Measurements from ENCODE around the gene MXRA7.

The MXRA7 gene

GRCh38 chr17:76645481-76645880, 65.3 kb downstream of the MXRA7 start:
- TF ChIP-seq, protein P1, sequence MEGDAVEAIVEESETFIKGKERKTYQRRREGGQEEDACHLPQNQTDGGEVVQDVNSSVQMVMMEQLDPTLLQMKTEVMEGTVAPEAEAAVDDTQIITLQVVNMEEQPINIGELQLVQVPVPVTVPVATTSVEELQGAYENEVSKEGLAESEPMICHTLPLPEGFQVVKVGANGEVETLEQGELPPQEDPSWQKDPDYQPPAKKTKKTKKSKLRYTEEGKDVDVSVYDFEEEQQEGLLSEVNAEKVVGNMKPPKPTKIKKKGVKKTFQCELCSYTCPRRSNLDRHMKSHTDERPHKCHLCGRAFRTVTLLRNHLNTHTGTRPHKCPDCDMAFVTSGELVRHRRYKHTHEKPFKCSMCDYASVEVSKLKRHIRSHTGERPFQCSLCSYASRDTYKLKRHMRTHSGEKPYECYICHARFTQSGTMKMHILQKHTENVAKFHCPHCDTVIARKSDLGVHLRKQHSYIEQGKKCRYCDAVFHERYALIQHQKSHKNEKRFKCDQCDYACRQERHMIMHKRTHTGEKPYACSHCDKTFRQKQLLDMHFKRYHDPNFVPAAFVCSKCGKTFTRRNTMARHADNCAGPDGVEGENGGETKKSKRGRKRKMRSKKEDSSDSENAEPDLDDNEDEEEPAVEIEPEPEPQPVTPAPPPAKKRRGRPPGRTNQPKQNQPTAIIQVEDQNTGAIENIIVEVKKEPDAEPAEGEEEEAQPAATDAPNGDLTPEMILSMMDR (conservative IDR thresholded peaks at IDR 0.05; ENCODE audit: low read depth, low read length) = no peak
- no peak for DNase-seq (ENCODE audit: low read depth)
- no peak overlapping the region for H3K4me3 ChIP-seq (ENCODE audit: low read depth, low read length)

GRCh38 chr17:76644995-76645394, 65.8 kb downstream of the MXRA7 start:
- H3K4me3 ChIP-seq (ENCODE audit: low read depth, low read length) = no peak overlapping the region
- no peak for DNase-seq (ENCODE audit: low read depth)
- TF ChIP-seq, protein P1 (conservative IDR thresholded peaks at IDR 0.05; ENCODE audit: low read depth, low read length) = no peak

- DNase-seq (ENCODE audit: low read depth) = no peak
- TF ChIP-seq, protein P1 (conservative IDR thresholded peaks at IDR 0.05; ENCODE audit: low read depth, low read length) = no peak
- H3K4me3 ChIP-seq (ENCODE audit: low read depth, low read length) = no peak within 1 kb of the TSS
Measured at GRCh38 chr17:76643553-76644148, 67.1 kb downstream of the MXRA7 start, which contains the start of gene ST6GALNAC1. ST6GALNAC1 (minus strand) TSS chr17:76643757; CDS start chr17:76643638, 119 bp downstream.

GRCh38 chr17:76642994-76643393, 67.8 kb downstream of the MXRA7 start:
- H3K4me3 ChIP-seq (ENCODE audit: low read depth, low read length) = no peak overlapping the region
- DNase-seq (ENCODE audit: low read depth) = no peak
- TF ChIP-seq, protein P1 (conservative IDR thresholded peaks at IDR 0.05; ENCODE audit: low read depth, low read length) = no peak

GRCh38 chr17:76642032-76642561, 68.7 kb downstream of the MXRA7 start:
- no peak overlapping the region for H3K4me3 ChIP-seq (ENCODE audit: low read depth, low read length)
- DNase-seq (ENCODE audit: low read depth) = no peak
- TF ChIP-seq, protein P1 (conservative IDR thresholded peaks at IDR 0.05; ENCODE audit: low read depth, low read length) = no peak

GRCh38 chr17:76641501-76641900, 69.3 kb downstream of the MXRA7 start:
- no peak overlapping the region for H3K4me3 ChIP-seq (ENCODE audit: low read depth, low read length)
- TF ChIP-seq, protein P1 (conservative IDR thresholded peaks at IDR 0.05; ENCODE audit: low read depth, low read length) = no peak
- DNase-seq (ENCODE audit: low read depth) = peak; percentile 34

Measured in choroid plexus epithelial cell (primary cell).